Measurements from ENCODE around the gene AHDC1. TPM values are rescaled to one million over a fixed set of nuclear protein-coding genes. Genes with fewer than 3 reads are reported as not detected.

Gene AHDC1
- total and polyA plus RNA-seq, 7 donors: 1.8 to 34.1 (median 12.1) TPM

GRCh38 chr1:27576806-27577227 lies 27.1 kb downstream of the AHDC1 start:
- Histone ChIP-seq H3K36me3 (no peaks in the 10 kb centered on the region), H3K4me1 (peaks cover 0 to 76% (median 64%) of the 10 kb centered on the region in 4 donors), H3K4me3 (no peak overlapping the region), H3K27ac (peak overlapping the region; percentile 96 to 98 (median 97)), H3K27me3 (no peaks in the 10 kb centered on the region), H3K9me3 (no peaks in the 10 kb centered on the region)
- no peak for DNase-seq
- no peak for TF ChIP-seq EP300 (IDR thresholded peaks at IDR 0.05)
- no peak for TF ChIP-seq CTCF (IDR thresholded peaks at IDR 0.05)
- no peak for TF ChIP-seq POLR2AphosphoS5 (IDR thresholded peaks at IDR 0.05)
- TF ChIP-seq POLR2A (IDR thresholded peaks at IDR 0.05): no peak
- intact Hi-C loops (cut with DNase I): no loop called here
- WGBS, 2 donors: 71 to 72% methylated on average over 7 of the region's 7 CpGs

- H3K4me1 ChIP-seq: peaks cover 0 to 82% (median 71%) of the 10 kb centered on the region in 4 donors
- H3K27ac ChIP-seq: peak overlapping the region; percentile 96 to 98 (median 97)
- no peaks in the 10 kb centered on the region for H3K27me3 ChIP-seq
- no peaks in the 10 kb centered on the region for H3K36me3 ChIP-seq
- DNase-seq: peak; percentile 93
- no peak for TF ChIP-seq EP300 (IDR thresholded peaks at IDR 0.05)
- TF ChIP-seq POLR2AphosphoS5 (IDR thresholded peaks at IDR 0.05): peak in 3 of 4 donors; percentile 18 to 40 (median 33)
- intact Hi-C loops (cut with DNase I): no loop called here
- H3K4me3 ChIP-seq: peak overlapping the region; percentile 30 to 60 (median 56)
- H3K9me3 ChIP-seq: no peaks in the 10 kb centered on the region
- 3 to 8% methylated on average over 44 of the region's 44 CpGs for WGBS, 2 donors
These were observed 28.1 kb downstream of the AHDC1 start for GRCh38 chr1:27575840-27576331.

- H3K36me3 ChIP-seq: no peaks in the 10 kb centered on the region
- intact Hi-C loops (cut with DNase I): loop anchor here (5.0 kb wide), 1 partner anchor 48 kb away; no protein-coding TSS in a partner anchor
- H3K9me3 ChIP-seq: no peaks in the 10 kb centered on the region
- peak; percentile 93 for DNase-seq
- TF ChIP-seq POLR2A (IDR thresholded peaks at IDR 0.05) (peak in 1 of 2 donors; percentile 31), EP300 (IDR thresholded peaks at IDR 0.05) (peak in 2 of 4 donors; percentile 10 to 46), POLR2AphosphoS5 (IDR thresholded peaks at IDR 0.05) (peak; percentile 11 to 80 (median 68)), CTCF (IDR thresholded peaks at IDR 0.05) (peak in 1 of 4 experiments; percentile 9)
- H3K27me3 ChIP-seq: no peaks in the 10 kb centered on the region
- peak overlapping the region; percentile 30 to 60 (median 56) for H3K4me3 ChIP-seq
- peaks cover 0 to 89% (median 78%) of the 10 kb centered on the region in 4 donors for H3K4me1 ChIP-seq
- WGBS, 2 donors: 5 to 17% methylated on average over 83 of the region's 83 CpGs
- H3K27ac ChIP-seq: peak overlapping the region; percentile 96 to 98 (median 97)
These were observed 28.8 kb downstream of the AHDC1 start for GRCh38 chr1:27574871-27575831.

GRCh38 chr1:27574001-27574781 lies 29.8 kb downstream of the AHDC1 start:
- no peak for TF ChIP-seq EP300 (IDR thresholded peaks at IDR 0.05)
- no peak for TF ChIP-seq POLR2AphosphoS5 (IDR thresholded peaks at IDR 0.05)
- no peak for TF ChIP-seq CTCF (IDR thresholded peaks at IDR 0.05)
- no peak for TF ChIP-seq POLR2A (IDR thresholded peaks at IDR 0.05)
- peak overlapping the region; percentile 96 to 98 (median 97) for H3K27ac ChIP-seq
- 50 to 76% methylated on average over 8 of the region's 8 CpGs for WGBS, 2 donors
- no peak for DNase-seq
- no peaks in the 10 kb centered on the region for H3K27me3 ChIP-seq
- no peaks in the 10 kb centered on the region for H3K9me3 ChIP-seq
- peaks cover 0 to 94% (median 86%) of the 10 kb centered on the region in 4 donors for H3K4me1 ChIP-seq
- intact Hi-C loops (cut with DNase I): loop anchor here (5.0 kb wide), 1 partner anchor 47 kb away; no protein-coding TSS in a partner anchor
- peak overlapping the region in 2 of 4 donors; percentile 56 to 60 for H3K4me3 ChIP-seq
- H3K36me3 ChIP-seq: no peaks in the 10 kb centered on the region

Measured in sigmoid colon (tissue), 7 donors.